Caco-2 (cell line): ENCODE measurements around the gene COL25A1. TPM values are rescaled to one million over a fixed set of nuclear protein-coding genes. Genes with fewer than 3 reads are reported as not detected.

ENCODE experiments used
- BruUV-seq: library from RNA; stranded (reverse); fragments of 400-500 nt; replicated peaks from 2 replicates; lab custom pipeline; 2021; lab: Mats Ljungman, UMichigan
- CTCF ChIA-PET: fragments of 300-600 bp; sonication (Branson Sonifier 250); formaldehyde crosslinking; loops from one replicate; lab custom pipeline; 2022; ENCODE audit warnings: antibody characterized with exemption; lab: Charles Lee
- POLR2A ChIA-PET: fragments of 300-600 bp; sonication (Branson Sonifier 250); formaldehyde crosslinking; loops from one replicate; lab custom pipeline; 2022; ENCODE audit warnings: antibody characterized with exemption; lab: Charles Lee
- DNase-seq, 2 experiments: peaks; one replicate each; pipeline versions ENCODE4 v3.0.0 to v3.0.0-alpha.2; 2020 to 2022
- H3K27me3 ChIP-seq: replicated peaks from 2 replicates; pipeline ENCODE4 v1.6.0; 2011; ENCODE audit warnings: low read length; ENCODE audit not compliant: control insufficient read depth, insufficient read depth
- H3K36me3 ChIP-seq: 2 replicates; pipeline ENCODE4 v1.5.1; 2011; ENCODE audit warnings: low read length; ENCODE audit not compliant: control insufficient read depth, insufficient read depth
- H3K4me1 ChIP-seq: fragments of 250-450 bp; sonication (Bioruptor Pico); 2 replicates; pipeline ENCODE4 v1.5.1; 2020; ENCODE audit warnings: mild to moderate bottlenecking
- H3K4me3 ChIP-seq: 2 replicates; pipeline ENCODE4 v1.5.1; 2011; ENCODE audit warnings: low read depth, mild to moderate bottlenecking, control low read depth, low read length
- H3K9me3 ChIP-seq: fragments of 250-450 bp; sonication (Bioruptor Pico); 2 replicates; pipeline ENCODE4 v1.5.1; 2020; ENCODE audit warnings: mild to moderate bottlenecking, moderate library complexity
- H3K27ac Mint-ChIP-seq: one replicate; pipeline ENCODE4 v1.8.0; 2022; ENCODE audit warnings: mixed read lengths; ENCODE audit not compliant: unreplicated experiment
- H3K27me3 Mint-ChIP-seq: one replicate; pipeline ENCODE4 v1.8.0; 2022; ENCODE audit warnings: mixed read lengths; ENCODE audit not compliant: insufficient read depth, unreplicated experiment
- H3K36me3 Mint-ChIP-seq: one replicate; pipeline ENCODE4 v1.8.0; 2022; ENCODE audit warnings: mild to moderate bottlenecking, mixed read lengths; ENCODE audit not compliant: insufficient read depth, unreplicated experiment
- H3K4me1 Mint-ChIP-seq: one replicate; pipeline ENCODE4 v1.8.0; 2022; ENCODE audit warnings: low read depth, mixed read lengths; ENCODE audit not compliant: unreplicated experiment
- H3K4me3 Mint-ChIP-seq: one replicate; pipeline ENCODE4 v1.8.0; 2022; ENCODE audit warnings: mild to moderate bottlenecking, moderate library complexity, mixed read lengths; ENCODE audit not compliant: unreplicated experiment
- H3K9me3 Mint-ChIP-seq: one replicate; pipeline ENCODE4 v1.8.0; 2022; ENCODE audit warnings: mixed read lengths; ENCODE audit not compliant: unreplicated experiment
- intact Hi-C: fragments of 100-400 bp; cut with micrococcal nuclease; formaldehyde crosslinking; loops from one replicate; pipeline ENCODE4 v1.10.0; 2022; ENCODE audit not compliant: unreplicated experiment
- total RNA-seq: library from RNA; stranded (reverse); gene quantifications from 2 replicates; pipeline ENCODE4 v1.2.3, GENCODE V29; 2022
- TF ChIP-seq, protein P1 (sequence below), 2 experiments: fragments of 200-600 bp in 1 of 2; IDR thresholded peaks; 1 replicate in 1 of 2; 2 replicates in 1 of 2; pipeline versions ENCODE4 v1.5.1 to v1.8.0; 2011 to 2022; ENCODE audit warnings: antibody characterized with exemption in 1 of 2, control low read depth in 1 of 2, inconsistent platforms in 1 of 2, low read depth in 1 of 2, low read length in 1 of 2, mild to moderate bottlenecking in 1 of 2, moderate library complexity in 1 of 2; ENCODE audit not compliant: insufficient read depth in 1 of 2, severe bottlenecking in 1 of 2, unreplicated experiment in 1 of 2

Gene COL25A1
- total RNA-seq, 1 experiment from 2014 or later, result not detected

DNA sequence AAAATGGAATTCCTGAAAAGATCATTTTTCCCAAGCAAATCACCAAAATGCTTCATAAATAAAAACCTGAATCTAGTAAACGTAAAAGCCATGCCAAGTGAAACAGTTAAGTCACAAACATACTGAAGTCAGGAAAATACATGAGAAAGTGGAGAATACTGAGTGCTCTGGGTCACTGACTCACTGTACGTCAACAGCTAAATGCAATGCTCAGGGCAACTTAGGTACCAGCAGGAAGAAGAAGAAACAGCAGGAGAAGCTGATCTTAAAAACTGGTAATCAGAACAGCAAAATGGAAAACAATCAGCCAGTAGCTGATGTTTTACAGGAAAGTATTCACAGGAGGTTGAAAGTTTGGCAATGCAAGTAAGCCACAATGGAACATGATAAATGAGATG is 287.0 kb downstream of the COL25A1 start:
- DNase-seq, result no peak
- no peak overlapping the region for H3K4me3 ChIP-seq
- no peaks in the 10 kb centered on the region for H3K9me3 ChIP-seq
- H3K36me3 Mint-ChIP-seq, result no peaks in the 10 kb centered on the region
- H3K27me3 ChIP-seq, result no peaks in the 10 kb centered on the region
- no peaks in the 10 kb centered on the region for H3K36me3 ChIP-seq
- no peaks in the 10 kb centered on the region for H3K4me1 ChIP-seq
- ChIA-PET POLR2A (no interaction called here), CTCF (no interaction called here)
- no peak overlapping the region for H3K27ac Mint-ChIP-seq
- no peaks in the 10 kb centered on the region for H3K27me3 Mint-ChIP-seq
- TF ChIP-seq, protein P1, sequence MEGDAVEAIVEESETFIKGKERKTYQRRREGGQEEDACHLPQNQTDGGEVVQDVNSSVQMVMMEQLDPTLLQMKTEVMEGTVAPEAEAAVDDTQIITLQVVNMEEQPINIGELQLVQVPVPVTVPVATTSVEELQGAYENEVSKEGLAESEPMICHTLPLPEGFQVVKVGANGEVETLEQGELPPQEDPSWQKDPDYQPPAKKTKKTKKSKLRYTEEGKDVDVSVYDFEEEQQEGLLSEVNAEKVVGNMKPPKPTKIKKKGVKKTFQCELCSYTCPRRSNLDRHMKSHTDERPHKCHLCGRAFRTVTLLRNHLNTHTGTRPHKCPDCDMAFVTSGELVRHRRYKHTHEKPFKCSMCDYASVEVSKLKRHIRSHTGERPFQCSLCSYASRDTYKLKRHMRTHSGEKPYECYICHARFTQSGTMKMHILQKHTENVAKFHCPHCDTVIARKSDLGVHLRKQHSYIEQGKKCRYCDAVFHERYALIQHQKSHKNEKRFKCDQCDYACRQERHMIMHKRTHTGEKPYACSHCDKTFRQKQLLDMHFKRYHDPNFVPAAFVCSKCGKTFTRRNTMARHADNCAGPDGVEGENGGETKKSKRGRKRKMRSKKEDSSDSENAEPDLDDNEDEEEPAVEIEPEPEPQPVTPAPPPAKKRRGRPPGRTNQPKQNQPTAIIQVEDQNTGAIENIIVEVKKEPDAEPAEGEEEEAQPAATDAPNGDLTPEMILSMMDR (IDR thresholded peaks at IDR 0.05; ENCODE audit: insufficient read depth in 1 of 2, low read depth in 1 of 2, low read length in 1 of 2, severe bottlenecking in 1 of 2, unreplicated experiment in 1 of 2), result no peak
- no TSS peak for BruUV-seq
- H3K4me1 Mint-ChIP-seq, result no peaks in the 10 kb centered on the region
- intact Hi-C loops, result no loop called here
- H3K4me3 Mint-ChIP-seq, result no peak overlapping the region
- H3K9me3 Mint-ChIP-seq, result no peaks in the 10 kb centered on the region

DNA sequence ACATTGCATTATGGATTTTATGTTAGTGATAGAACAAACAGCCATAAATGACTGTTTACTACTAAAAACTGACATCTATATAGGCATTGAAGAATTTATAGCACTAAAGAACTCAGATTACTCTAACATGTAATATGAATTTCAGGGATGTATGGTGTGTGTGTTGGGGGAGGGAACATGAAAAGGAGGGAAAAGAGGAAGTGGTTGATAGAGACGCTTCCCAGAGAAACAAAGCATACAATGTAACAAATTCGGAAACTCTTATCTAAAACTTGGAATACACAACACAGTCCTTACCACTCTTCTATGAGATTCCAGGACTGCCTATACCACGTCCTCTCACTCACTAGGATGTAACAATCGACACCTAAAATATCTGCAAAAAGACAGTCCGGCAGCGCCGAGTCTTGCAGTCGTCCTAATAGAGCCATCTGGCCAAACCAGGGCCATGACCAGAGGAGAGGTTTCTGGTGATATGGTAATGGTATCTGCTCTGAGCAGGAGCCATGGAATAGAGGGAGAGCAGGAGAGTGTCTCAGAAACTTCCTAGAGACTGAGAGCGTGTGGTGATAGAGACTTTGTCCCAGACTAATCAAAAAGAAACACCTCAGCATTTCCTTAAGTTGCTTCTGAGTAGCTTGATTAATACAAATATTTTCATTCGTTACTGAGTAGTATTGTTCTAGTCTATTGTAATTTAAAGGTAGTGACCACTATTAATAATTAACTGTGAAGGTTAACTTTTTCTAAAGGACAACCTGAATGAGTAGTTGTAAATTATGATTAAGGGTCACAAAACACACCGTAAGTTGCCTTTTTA is 287.7 kb downstream of the COL25A1 start:
- intact Hi-C loops, result no loop called here
- no peaks in the 10 kb centered on the region for H3K36me3 ChIP-seq
- H3K27me3 ChIP-seq, result no peaks in the 10 kb centered on the region
- no peaks in the 10 kb centered on the region for H3K9me3 ChIP-seq
- H3K4me1 Mint-ChIP-seq, result no peaks in the 10 kb centered on the region
- H3K27me3 Mint-ChIP-seq, result no peaks in the 10 kb centered on the region
- no peaks in the 10 kb centered on the region for H3K4me1 ChIP-seq
- DNase-seq, result no peak
- no peaks in the 10 kb centered on the region for H3K9me3 Mint-ChIP-seq
- H3K27ac Mint-ChIP-seq, result no peak overlapping the region
- H3K4me3 ChIP-seq, result no peak overlapping the region
- CTCF ChIA-PET, result no interaction called here
- POLR2A ChIA-PET, result no interaction called here
- BruUV-seq, result no TSS peak
- no peaks in the 10 kb centered on the region for H3K36me3 Mint-ChIP-seq
- TF ChIP-seq, protein P1 (IDR thresholded peaks at IDR 0.05; ENCODE audit: insufficient read depth in 1 of 2, low read depth in 1 of 2, low read length in 1 of 2, severe bottlenecking in 1 of 2, unreplicated experiment in 1 of 2), result no peak
- H3K4me3 Mint-ChIP-seq, result no peak overlapping the region

DNA sequence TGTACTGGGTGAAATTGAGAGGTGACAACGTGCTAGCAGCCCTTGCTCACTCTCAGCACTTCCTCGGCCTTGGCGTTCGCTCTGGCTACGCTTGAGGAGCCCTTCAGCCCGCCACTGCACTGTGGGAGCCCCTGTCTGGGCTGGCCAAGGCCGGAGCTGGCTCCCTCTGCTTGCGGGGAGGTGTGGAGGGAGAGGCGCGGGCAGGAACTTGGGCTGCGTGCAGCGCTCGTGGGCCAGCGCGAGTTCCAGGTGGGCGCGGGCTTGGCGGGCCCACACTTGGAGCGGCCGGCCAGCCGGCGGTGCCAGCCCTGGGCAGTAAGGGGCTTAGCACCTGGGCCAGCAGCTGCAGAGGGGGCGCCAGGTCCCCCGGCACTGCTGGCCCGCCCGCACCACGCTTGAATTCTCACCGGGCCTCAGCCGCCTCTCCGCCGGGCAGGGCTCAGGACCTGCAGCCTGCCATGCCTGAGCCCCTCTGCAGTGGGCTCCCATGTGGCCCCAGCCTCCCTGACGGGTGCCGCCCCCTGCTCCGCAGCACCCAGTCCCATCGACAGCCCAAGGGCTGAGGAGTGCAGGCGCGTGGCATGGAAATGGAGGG is 290.1 kb downstream of the COL25A1 start:
- CTCF ChIA-PET, result no interaction called here
- Mint-ChIP-seq H3K4me1 (no peaks in the 10 kb centered on the region), H3K36me3 (no peaks in the 10 kb centered on the region), H3K9me3 (no peaks in the 10 kb centered on the region), H3K4me3 (no peak overlapping the region), H3K27ac (no peak overlapping the region), H3K27me3 (no peaks in the 10 kb centered on the region)
- POLR2A ChIA-PET, result no interaction called here
- intact Hi-C loops, result no loop called here
- no peaks in the 10 kb centered on the region for H3K36me3 ChIP-seq
- H3K4me1 ChIP-seq, result no peaks in the 10 kb centered on the region
- TF ChIP-seq, protein P1 (IDR thresholded peaks at IDR 0.05; ENCODE audit: insufficient read depth in 1 of 2, low read depth in 1 of 2, low read length in 1 of 2, severe bottlenecking in 1 of 2, unreplicated experiment in 1 of 2), result no peak
- no TSS peak for BruUV-seq
- no peak for DNase-seq
- no peaks in the 10 kb centered on the region for H3K9me3 ChIP-seq
- H3K4me3 ChIP-seq, result no peak overlapping the region
- no peaks in the 10 kb centered on the region for H3K27me3 ChIP-seq
